Measurements from ENCODE around the gene TTLL9. TPM values are rescaled to one million over a fixed set of nuclear protein-coding genes. Genes with fewer than 3 reads are reported as not detected.

Gene TTLL9
- total and polyA plus RNA-seq, 2 of the 13 experiments (the other 11 are each of a cell fraction or from before 2014, with no cell fraction given): not detected

- ATAC-seq (peak; percentile 51), DNase-seq (ENCODE audit: low spot score) (no peak), FAIRE-seq (no peak)
- ChIA-PET CTCF (ENCODE audit: low intra/inter-chr PET ratio, low total read pairs) (no interaction called here), POLR2A (interaction anchor here (1.5 kb wide), 1 partner anchor 26 kb away, joined by 4 read pairs; the partner anchor contains the start of gene PDRG1)
- H3K4me2 ChIP-seq (ENCODE audit: low read depth, low read length): no peak overlapping the region
- no peak overlapping the region for H3K4me3 ChIP-seq (replicated peaks in 1 of 3; ENCODE audit: insufficient read depth in 1 of 3, low read depth in 2 of 3, low read length in 3 of 3)
- H3K79me2 ChIP-seq (ENCODE audit: insufficient read depth, low read length): no peaks in the 10 kb centered on the region
- no peaks in the 10 kb centered on the region for H3K36me3 ChIP-seq (replicated peaks in 1 of 2; ENCODE audit: control insufficient read depth in 1 of 2, insufficient read depth in 2 of 2, low read length in 2 of 2)
- BruUV-seq (replicated peaks): no TSS peak
- no peak for TF ChIP-seq POGZ (CRISPR knock-in tag; IDR thresholded peaks at IDR 0.05)
- H3K27me3 ChIP-seq (ENCODE audit: control insufficient read depth in 1 of 2, insufficient read depth in 2 of 2, low read length in 2 of 2): peaks cover 2 to 35% of the 10 kb centered on the region in 2 experiments; a peak in 3 of 5 replicates
- intact Hi-C loops (cut with micrococcal nuclease; ENCODE audit: unreplicated experiment) (no loop called here), in situ Hi-C loops (cut with HindIII; ENCODE audit: extremely low pct_ligation_motif_present, low pct_unique_long_range_greater_than_20kb) (no loop called here)
- WGBS (ENCODE audit: low lambda C conversion rate): 8% methylated on average over 9 of the region's 9 CpGs
- no peaks in the 10 kb centered on the region for H3K9me3 ChIP-seq (ENCODE audit: low read length)
- H2AFZ ChIP-seq (ENCODE audit: low read length): no peak overlapping the region
- H3K4me1 ChIP-seq (ENCODE audit: insufficient read depth, low read length): no peaks in the 10 kb centered on the region
- no peaks in the 10 kb centered on the region for H4K20me1 ChIP-seq (ENCODE audit: insufficient read depth, low read length)
- H3K9ac ChIP-seq (ENCODE audit: insufficient read depth, low read depth, low read length): no peak overlapping the region
- H3K27ac ChIP-seq (ENCODE audit: extremely low read length, insufficient read depth, low read length): no peak overlapping the region
These were observed 55.2 kb downstream of the TTLL9 start for GRCh38 chr20:31925631-31926030.

DNA sequence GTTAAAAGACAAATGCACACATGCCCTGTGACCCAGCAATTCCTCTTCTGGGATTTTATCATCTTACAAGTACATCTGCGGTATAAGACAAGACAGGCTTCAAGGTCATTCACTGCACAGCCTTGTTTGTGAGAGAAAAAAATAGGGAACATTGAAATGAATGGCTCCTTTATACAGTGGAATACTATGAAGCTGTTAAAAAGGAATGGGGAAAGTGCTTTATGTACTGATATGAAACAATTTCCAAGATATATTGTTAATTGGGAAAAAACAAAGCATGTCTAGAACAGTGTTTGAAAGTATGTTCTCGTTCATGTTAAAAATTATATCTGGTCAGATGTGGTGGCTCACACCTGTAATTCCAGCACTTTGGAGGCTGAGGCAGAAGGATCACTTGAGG lies 56.1 kb downstream of the TTLL9 start:
- no TSS peak for BruUV-seq (replicated peaks)
- no peak overlapping the region for H3K27ac ChIP-seq (ENCODE audit: extremely low read length, insufficient read depth, low read length)
- ATAC-seq (no peak), FAIRE-seq (peak; percentile 4), DNase-seq (ENCODE audit: low spot score) (no peak)
- 12% methylated on average over 2 of the region's 2 CpGs for WGBS (ENCODE audit: low lambda C conversion rate)
- H3K36me3 ChIP-seq (replicated peaks in 1 of 2; ENCODE audit: control insufficient read depth in 1 of 2, insufficient read depth in 2 of 2, low read length in 2 of 2): no peaks in the 10 kb centered on the region
- H3K4me2 ChIP-seq (ENCODE audit: low read depth, low read length): no peak overlapping the region
- H3K4me3 ChIP-seq (replicated peaks in 1 of 3; ENCODE audit: insufficient read depth in 1 of 3, low read depth in 2 of 3, low read length in 3 of 3): no peak overlapping the region
- no peaks in the 10 kb centered on the region for H4K20me1 ChIP-seq (ENCODE audit: insufficient read depth, low read length)
- ChIA-PET POLR2A (interaction anchor here (1.5 kb wide), 1 partner anchor 25 kb away, joined by 4 read pairs; the partner anchor contains the start of gene PDRG1), CTCF (ENCODE audit: low intra/inter-chr PET ratio, low total read pairs) (no interaction called here)
- in situ Hi-C loops (cut with HindIII; ENCODE audit: extremely low pct_ligation_motif_present, low pct_unique_long_range_greater_than_20kb) (no loop called here), intact Hi-C loops (cut with micrococcal nuclease; ENCODE audit: unreplicated experiment) (no loop called here)
- H3K27me3 ChIP-seq (ENCODE audit: control insufficient read depth in 1 of 2, insufficient read depth in 2 of 2, low read length in 2 of 2): peaks cover 2 to 34% of the 10 kb centered on the region in 2 experiments; a peak in 3 of 5 replicates
- no peaks in the 10 kb centered on the region for H3K79me2 ChIP-seq (ENCODE audit: insufficient read depth, low read length)
- no peak overlapping the region for H2AFZ ChIP-seq (ENCODE audit: low read length)
- no peaks in the 10 kb centered on the region for H3K9me3 ChIP-seq (ENCODE audit: low read length)
- H3K4me1 ChIP-seq (ENCODE audit: insufficient read depth, low read length): no peaks in the 10 kb centered on the region
- H3K9ac ChIP-seq (ENCODE audit: insufficient read depth, low read depth, low read length): no peak overlapping the region
- no peak for TF ChIP-seq REPIN1 (CRISPR knock-in tag; IDR thresholded peaks at IDR 0.05; ENCODE audit: borderline replicate concordance, low read depth)
- TF ChIP-seq ZKSCAN8 (CRISPR knock-in tag; IDR thresholded peaks at IDR 0.05; ENCODE audit: borderline replicate concordance): no peak
- no peak for TF ChIP-seq IRX3 (CRISPR knock-in tag; IDR thresholded peaks at IDR 0.05; ENCODE audit: borderline replicate concordance, low read depth)
- TF ChIP-seq HOXA3 (CRISPR knock-in tag; IDR thresholded peaks at IDR 0.05): no peak
- no peak for TF ChIP-seq HOXA5 (CRISPR knock-in tag; IDR thresholded peaks at IDR 0.05)
- TF ChIP-seq GABPA (IDR thresholded peaks at IDR 0.05; ENCODE audit: low read depth, low read length): no peak
- TF ChIP-seq GABPA (CRISPR knock-in tag; IDR thresholded peaks at IDR 0.05; ENCODE audit: low read depth): no peak
- TF ChIP-seq KLF6 (CRISPR knock-in tag; IDR thresholded peaks at IDR 0.05): no peak
- TF ChIP-seq RFXAP (CRISPR knock-in tag; IDR thresholded peaks at IDR 0.05; ENCODE audit: borderline replicate concordance): no peak
- TF ChIP-seq, protein P1, sequence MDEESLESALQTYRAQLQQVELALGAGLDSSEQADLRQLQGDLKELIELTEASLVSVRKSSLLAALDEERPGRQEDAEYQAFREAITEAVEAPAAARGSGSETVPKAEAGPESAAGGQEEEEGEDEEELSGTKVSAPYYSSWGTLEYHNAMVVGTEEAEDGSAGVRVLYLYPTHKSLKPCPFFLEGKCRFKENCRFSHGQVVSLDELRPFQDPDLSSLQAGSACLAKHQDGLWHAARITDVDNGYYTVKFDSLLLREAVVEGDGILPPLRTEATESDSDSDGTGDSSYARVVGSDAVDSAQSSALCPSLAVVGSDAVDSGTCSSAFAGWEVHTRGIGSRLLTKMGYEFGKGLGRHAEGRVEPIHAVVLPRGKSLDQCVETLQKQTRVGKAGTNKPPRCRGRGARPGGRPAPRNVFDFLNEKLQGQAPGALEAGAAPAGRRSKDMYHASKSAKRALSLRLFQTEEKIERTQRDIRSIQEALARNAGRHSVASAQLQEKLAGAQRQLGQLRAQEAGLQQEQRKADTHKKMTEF (CRISPR knock-in tag; IDR thresholded peaks at IDR 0.05): no peak
- TF ChIP-seq PAWR (CRISPR knock-in tag; IDR thresholded peaks at IDR 0.05; ENCODE audit: borderline replicate concordance): no peak
- TF ChIP-seq ZNF484 (CRISPR knock-in tag; IDR thresholded peaks at IDR 0.05; ENCODE audit: borderline replicate concordance, low read depth): no peak
- TF ChIP-seq KDM2A (CRISPR knock-in tag; IDR thresholded peaks at IDR 0.05; ENCODE audit: borderline replicate concordance, low read depth): no peak
- TF ChIP-seq, protein P2, sequence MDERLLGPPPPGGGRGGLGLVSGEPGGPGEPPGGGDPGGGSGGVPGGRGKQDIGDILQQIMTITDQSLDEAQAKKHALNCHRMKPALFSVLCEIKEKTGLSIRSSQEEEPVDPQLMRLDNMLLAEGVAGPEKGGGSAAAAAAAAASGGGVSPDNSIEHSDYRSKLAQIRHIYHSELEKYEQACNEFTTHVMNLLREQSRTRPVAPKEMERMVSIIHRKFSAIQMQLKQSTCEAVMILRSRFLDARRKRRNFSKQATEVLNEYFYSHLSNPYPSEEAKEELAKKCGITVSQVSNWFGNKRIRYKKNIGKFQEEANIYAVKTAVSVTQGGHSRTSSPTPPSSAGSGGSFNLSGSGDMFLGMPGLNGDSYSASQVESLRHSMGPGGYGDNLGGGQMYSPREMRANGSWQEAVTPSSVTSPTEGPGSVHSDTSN (CRISPR knock-in tag; IDR thresholded peaks at IDR 0.05): no peak
- no peak for TF ChIP-seq KDM6A (CRISPR knock-in tag; IDR thresholded peaks at IDR 0.05; ENCODE audit: low read depth)
- no peak for TF ChIP-seq ZNF225 (CRISPR knock-in tag; IDR thresholded peaks at IDR 0.05)
- TF ChIP-seq SP1 (IDR thresholded peaks at IDR 0.05): no peak
- no peak for TF ChIP-seq SP1 (CRISPR knock-in tag; IDR thresholded peaks at IDR 0.05)
- no peak for TF ChIP-seq ZNF234 (CRISPR knock-in tag; conservative IDR thresholded peaks at IDR 0.05)

Data from HepG2 (cell line).